Endodermal cell (in vitro differentiated cells): ENCODE results near the gene KIT. TPM values are rescaled to one million over a fixed set of nuclear protein-coding genes. Genes with fewer than 3 reads are reported as not detected.
A peak's percentile ranks its signal among the peaks of the same experiment; 100 is the strongest.

ENCODE experiments used
- DNase-seq: peaks from one replicate; pipeline ENCODE4 v3.0.0-alpha.2; 2017
- H3K27ac ChIP-seq: 2 replicates; pipeline ENCODE4 v1.5.1; 2013; ENCODE audit warnings: mild to moderate bottlenecking, low read depth, low read length, moderate library complexity
- H3K27me3 ChIP-seq: 2 replicates; pipeline ENCODE4 v1.6.1; 2013; ENCODE audit warnings: mild to moderate bottlenecking, low read length, moderate library complexity; ENCODE audit not compliant: insufficient read depth, control insufficient read depth, poor library complexity, severe bottlenecking
- H3K36me3 ChIP-seq: 2 replicates; pipeline ENCODE4 v1.7.0; 2013; ENCODE audit warnings: mild to moderate bottlenecking, low read length, moderate library complexity; ENCODE audit not compliant: control insufficient read depth, insufficient read depth
- H3K4me1 ChIP-seq: one replicate; pipeline ENCODE4 v1.7.0; 2013; ENCODE audit warnings: low read length; ENCODE audit not compliant: control insufficient read depth, insufficient read depth
- H3K4me3 ChIP-seq: 2 replicates; pipeline ENCODE4 v1.5.1; 2013; ENCODE audit warnings: mild to moderate bottlenecking, low read length, moderate library complexity
- H3K9ac ChIP-seq: 2 replicates; pipeline ENCODE4 v1.6.1; 2013; ENCODE audit warnings: mild to moderate bottlenecking, low read length, moderate library complexity; ENCODE audit not compliant: poor library complexity, severe bottlenecking; ENCODE audit errors: extremely low read depth
- H3K9me3 ChIP-seq: 2 replicates; pipeline ENCODE4 v1.6.1; 2013; ENCODE audit warnings: mild to moderate bottlenecking, low read length, moderate library complexity; ENCODE audit not compliant: control insufficient read depth
- H3K27ac Mint-ChIP-seq: 2 replicates; pipeline ENCODE4 v1.8.0; 2020; ENCODE audit warnings: mixed read lengths
- H3K27me3 Mint-ChIP-seq: 2 replicates; pipeline ENCODE4 v1.8.0; 2021; ENCODE audit warnings: mild to moderate bottlenecking, mixed read lengths; ENCODE audit not compliant: insufficient read depth
- H3K36me3 Mint-ChIP-seq: 2 replicates; pipeline ENCODE4 v1.8.0; 2020; ENCODE audit warnings: low read depth, mixed read lengths
- H3K4me1 Mint-ChIP-seq: 2 replicates; pipeline ENCODE4 v1.8.0; 2020; ENCODE audit warnings: mixed read lengths
- H3K4me3 Mint-ChIP-seq: 2 replicates; pipeline ENCODE4 v1.8.0; 2020; ENCODE audit warnings: mild to moderate bottlenecking, moderate library complexity, mixed read lengths
- H3K9me3 Mint-ChIP-seq: 2 replicates; pipeline ENCODE4 v1.8.0; 2020; ENCODE audit warnings: mild to moderate bottlenecking, mixed read lengths
- WGBS, 2 experiments: methylation state at CpG; one replicate each; pipeline versions ENCODE4 v1.1.5 to v1.1.7; 2013; ENCODE audit warnings: missing lambda C conversion rate in 2 of 2, mixed read lengths in 1 of 2; ENCODE audit not compliant: insufficient coverage in 1 of 2, insufficient read length in 1 of 2; 5-methylcytosine and 5-hydroxymethylcytosine counted together
- total RNA-seq, 2 donors: library from RNA; stranded (reverse); fragmentation: NEBNext Ultra II Directional in 1 of 2; extraction: Animal tissue kit (Norgen Biotek cat#: 25700) in 1 of 2; gene quantifications; 2 replicates in 1 of 2; 3 replicates in 1 of 2; pipeline ENCODE4 v1.2.1, GENCODE V29; 2021
- TF ChIP-seq, protein P1 (sequence below): fragments of 200-600 bp; sonication (generic); conservative IDR thresholded peaks from 2 replicates; pipeline ENCODE4 v1.5.0; 2021; ENCODE audit warnings: antibody characterized with exemption, mild to moderate bottlenecking

The KIT gene
- total RNA-seq, 2 donors from 2014 or later: 135 to 167 TPM

DNA sequence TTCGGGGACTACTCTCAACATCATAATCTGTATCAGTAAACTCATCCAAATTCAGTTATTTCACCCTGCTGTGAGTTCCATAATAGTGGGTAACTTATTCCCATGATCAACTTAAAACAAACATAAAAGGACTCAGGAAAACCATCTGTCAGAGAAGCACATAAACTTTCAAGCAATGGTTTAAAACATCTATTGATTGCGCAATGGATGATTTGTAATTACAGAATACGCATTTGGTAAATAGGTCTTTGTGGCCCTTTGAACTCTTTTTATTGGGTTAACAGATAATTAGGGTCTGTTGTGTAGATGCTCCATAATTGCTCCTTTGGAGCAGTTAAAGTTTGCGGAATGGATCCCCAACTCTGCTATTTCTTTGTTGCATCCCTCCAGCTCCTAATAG is 115.3 kb downstream of the KIT start:
- Histone ChIP-seq H3K4me3 (no peak overlapping the region), H3K9me3 (no peaks in the 10 kb centered on the region), H3K36me3 (no peaks in the 10 kb centered on the region), H3K4me1 (no peaks in the 10 kb centered on the region), H3K9ac (no peak overlapping the region), H3K27me3 (no peaks in the 10 kb centered on the region), H3K27ac (peak overlapping the region; percentile 3)
- H3K36me3 Mint-ChIP-seq: no peaks in the 10 kb centered on the region
- H3K4me1 Mint-ChIP-seq: no peaks in the 10 kb centered on the region
- no peaks in the 10 kb centered on the region for H3K27me3 Mint-ChIP-seq
- no peak for DNase-seq
- no peak overlapping the region for H3K4me3 Mint-ChIP-seq
- no peaks in the 10 kb centered on the region for H3K9me3 Mint-ChIP-seq
- WGBS, 2 experiments: 96 to 98% methylated on average over 3 to 4 of the region's 4 CpGs
- TF ChIP-seq, protein P1, sequence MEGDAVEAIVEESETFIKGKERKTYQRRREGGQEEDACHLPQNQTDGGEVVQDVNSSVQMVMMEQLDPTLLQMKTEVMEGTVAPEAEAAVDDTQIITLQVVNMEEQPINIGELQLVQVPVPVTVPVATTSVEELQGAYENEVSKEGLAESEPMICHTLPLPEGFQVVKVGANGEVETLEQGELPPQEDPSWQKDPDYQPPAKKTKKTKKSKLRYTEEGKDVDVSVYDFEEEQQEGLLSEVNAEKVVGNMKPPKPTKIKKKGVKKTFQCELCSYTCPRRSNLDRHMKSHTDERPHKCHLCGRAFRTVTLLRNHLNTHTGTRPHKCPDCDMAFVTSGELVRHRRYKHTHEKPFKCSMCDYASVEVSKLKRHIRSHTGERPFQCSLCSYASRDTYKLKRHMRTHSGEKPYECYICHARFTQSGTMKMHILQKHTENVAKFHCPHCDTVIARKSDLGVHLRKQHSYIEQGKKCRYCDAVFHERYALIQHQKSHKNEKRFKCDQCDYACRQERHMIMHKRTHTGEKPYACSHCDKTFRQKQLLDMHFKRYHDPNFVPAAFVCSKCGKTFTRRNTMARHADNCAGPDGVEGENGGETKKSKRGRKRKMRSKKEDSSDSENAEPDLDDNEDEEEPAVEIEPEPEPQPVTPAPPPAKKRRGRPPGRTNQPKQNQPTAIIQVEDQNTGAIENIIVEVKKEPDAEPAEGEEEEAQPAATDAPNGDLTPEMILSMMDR: no peak
- no peak overlapping the region for H3K27ac Mint-ChIP-seq

DNA sequence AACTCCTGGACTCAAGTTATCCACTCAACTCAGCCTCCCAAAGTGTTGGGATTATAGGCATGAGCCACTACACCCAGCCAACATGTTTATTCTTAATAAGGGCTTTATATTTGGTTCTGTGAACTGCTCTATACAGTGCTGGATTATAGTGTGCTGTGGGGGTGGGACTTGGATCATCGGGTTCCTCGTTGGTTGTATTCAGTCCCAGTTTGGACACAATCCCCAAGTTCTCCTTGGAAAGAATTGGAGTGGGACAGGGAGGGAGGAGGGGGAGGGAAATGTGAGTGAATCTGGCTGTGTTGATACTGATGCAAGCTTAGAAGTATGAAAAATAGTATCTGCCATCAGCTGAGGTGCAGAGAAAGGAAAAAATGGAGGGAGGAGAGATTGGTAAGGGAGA is 121.3 kb downstream of the KIT start:
- TF ChIP-seq, protein P1: no peak
- no peaks in the 10 kb centered on the region for H3K9me3 ChIP-seq
- H3K36me3 ChIP-seq: no peaks in the 10 kb centered on the region
- no peaks in the 10 kb centered on the region for H3K9me3 Mint-ChIP-seq
- H3K4me3 ChIP-seq: no peak overlapping the region
- no peaks in the 10 kb centered on the region for H3K36me3 Mint-ChIP-seq
- no peak overlapping the region for H3K27ac Mint-ChIP-seq
- no peak overlapping the region for H3K27ac ChIP-seq
- H3K4me3 Mint-ChIP-seq: no peak overlapping the region
- no peaks in the 10 kb centered on the region for H3K4me1 ChIP-seq
- no peaks in the 10 kb centered on the region for H3K27me3 ChIP-seq
- peaks cover 4% of the 10 kb centered on the region for H3K4me1 Mint-ChIP-seq
- DNase-seq: no peak
- H3K27me3 Mint-ChIP-seq: no peaks in the 10 kb centered on the region
- 90 to 100% methylated on average over 2 of the region's 2 CpGs for WGBS, 2 experiments
- no peak overlapping the region for H3K9ac ChIP-seq

DNA sequence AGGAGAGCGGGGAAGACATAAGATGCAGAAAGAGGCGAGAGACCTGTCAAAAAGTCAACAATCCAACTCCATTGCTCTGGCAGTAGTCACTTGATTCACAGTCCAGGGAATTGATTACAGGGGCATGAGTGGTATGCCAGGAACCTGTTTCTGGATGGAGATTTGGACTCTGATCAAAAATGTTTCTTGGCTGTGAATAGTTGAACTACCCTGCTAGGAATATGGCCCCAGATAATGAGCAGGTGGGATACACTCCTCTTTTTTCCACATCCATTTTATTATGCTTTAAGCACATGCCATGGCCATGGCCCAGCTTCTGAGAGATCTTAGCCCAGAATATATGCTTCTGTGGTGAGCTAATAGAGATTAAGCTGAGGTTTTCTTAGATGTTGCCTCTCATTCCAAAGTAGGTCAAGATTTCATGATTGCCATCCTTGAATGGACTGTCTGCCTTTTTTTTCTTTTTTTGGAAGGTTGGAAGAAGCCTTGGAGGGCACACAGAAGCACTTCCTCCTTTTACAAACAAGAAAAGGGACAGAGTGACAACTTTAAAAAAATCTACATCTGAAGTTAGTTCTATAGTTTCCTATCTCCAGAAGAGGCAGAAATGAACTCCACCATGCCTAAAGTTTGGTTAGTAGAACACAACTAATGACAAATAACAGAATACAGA is 121.9 kb downstream of the KIT start:
- Mint-ChIP-seq H3K4me1 (peaks cover 7% of the 10 kb centered on the region), H3K4me3 (no peak overlapping the region), H3K27me3 (no peaks in the 10 kb centered on the region), H3K9me3 (no peaks in the 10 kb centered on the region), H3K27ac (no peak overlapping the region), H3K36me3 (no peaks in the 10 kb centered on the region)
- Histone ChIP-seq H3K4me1 (no peaks in the 10 kb centered on the region), H3K9me3 (no peaks in the 10 kb centered on the region), H3K4me3 (no peak overlapping the region), H3K27ac (no peak overlapping the region), H3K27me3 (no peaks in the 10 kb centered on the region), H3K36me3 (no peaks in the 10 kb centered on the region), H3K9ac (no peak overlapping the region)
- TF ChIP-seq, protein P1: no peak
- DNase-seq: no peak
- 92% methylated on average over 2 of the region's 2 CpGs; no CpG with 5 or more reads in 1 of the 2 experiments for WGBS, 2 experiments
